Measurements from ENCODE around the gene SORT1.

Gene SORT1

DNA sequence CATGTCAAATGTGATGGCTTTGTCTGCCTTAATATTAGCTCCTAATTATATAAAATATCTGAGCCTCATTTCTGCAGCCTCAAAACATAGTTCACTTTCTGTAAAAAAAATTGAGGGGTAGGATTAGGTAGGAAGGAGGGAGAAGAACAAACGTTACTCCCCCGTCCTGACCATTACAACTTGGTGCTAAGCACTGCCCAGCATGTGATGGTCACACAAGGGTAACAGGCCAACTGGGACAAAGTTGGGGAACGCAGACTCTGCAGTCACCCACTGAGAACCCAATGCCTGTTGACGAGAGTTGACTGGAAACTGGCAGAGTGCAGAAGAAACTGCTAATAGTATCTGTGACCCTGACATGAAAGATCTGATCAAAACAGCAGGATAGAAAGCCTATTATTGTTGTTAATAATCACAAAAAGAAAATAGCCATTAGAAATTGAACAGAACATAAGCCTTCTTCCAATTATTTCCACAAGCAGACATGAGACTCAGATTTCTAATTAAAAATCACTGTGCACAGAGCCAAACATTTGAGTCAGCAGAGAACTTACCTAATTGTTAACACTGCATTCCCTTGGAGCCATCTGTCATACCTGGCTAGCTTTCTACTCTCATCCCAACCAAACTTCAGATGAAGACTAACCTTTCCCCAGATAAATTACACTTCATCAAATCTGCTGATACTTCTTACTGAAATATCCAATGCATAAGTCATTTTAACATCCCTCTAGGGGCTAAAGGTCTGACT is 5.5 kb downstream of the SORT1 start:
- no peak overlapping the region for H3K27ac Mint-ChIP-seq
- no peaks in the 10 kb centered on the region for H3K9me3 Mint-ChIP-seq (ENCODE audit: low read depth)
- no peaks in the 10 kb centered on the region for H3K36me3 Mint-ChIP-seq
- H3K27me3 Mint-ChIP-seq, result peaks cover 35% of the 10 kb centered on the region
- H3K4me3 Mint-ChIP-seq, result no peak overlapping the region
- peaks cover 7% of the 10 kb centered on the region for H3K4me1 Mint-ChIP-seq (ENCODE audit: low read depth)

DNA sequence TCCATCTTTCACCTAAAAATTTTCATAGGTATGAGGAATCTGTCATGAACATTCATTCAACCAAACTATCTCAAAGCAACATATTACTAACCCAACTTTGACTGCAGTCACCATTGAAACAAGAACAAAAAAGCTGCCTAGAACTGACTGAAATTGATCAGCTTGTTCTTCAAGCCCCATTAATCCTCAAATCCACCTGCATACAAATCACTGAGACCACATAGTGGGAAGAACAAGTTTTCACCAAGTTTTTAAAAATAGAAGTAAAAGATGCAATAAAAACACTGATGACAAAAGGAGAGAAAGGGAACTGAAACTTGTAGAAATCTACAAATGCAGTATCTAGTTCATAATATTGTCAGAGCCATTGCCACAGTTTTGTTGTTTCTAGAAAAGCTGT is 6.1 kb downstream of the SORT1 start:
- Mint-ChIP-seq H3K4me1 (ENCODE audit: low read depth) (peaks cover 2% of the 10 kb centered on the region), H3K4me3 (no peak overlapping the region), H3K27me3 (peaks cover 31% of the 10 kb centered on the region), H3K36me3 (no peaks in the 10 kb centered on the region), H3K9me3 (ENCODE audit: low read depth) (no peaks in the 10 kb centered on the region), H3K27ac (no peak overlapping the region)

DNA sequence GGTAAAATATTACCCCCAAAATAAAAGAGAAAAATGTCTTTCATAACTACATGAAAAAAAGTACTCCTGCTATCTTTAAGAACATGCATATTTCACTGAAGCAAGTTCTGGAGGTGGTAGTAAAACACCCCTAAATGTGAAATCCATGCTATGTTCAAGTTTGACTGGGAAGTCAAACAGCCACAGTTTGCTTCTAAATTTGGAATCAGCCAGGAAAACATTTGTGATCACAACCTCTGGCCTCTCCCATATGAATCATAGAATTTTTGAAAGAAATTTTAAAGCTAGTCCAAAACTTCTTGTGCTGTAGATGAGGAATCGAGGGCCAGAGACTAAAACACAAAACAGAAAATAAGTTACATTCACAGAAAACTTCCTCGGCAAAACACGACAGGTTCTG is 6.6 kb downstream of the SORT1 start:
- Mint-ChIP-seq H3K36me3 (no peaks in the 10 kb centered on the region), H3K4me3 (no peak overlapping the region), H3K27ac (no peak overlapping the region), H3K9me3 (ENCODE audit: low read depth) (no peaks in the 10 kb centered on the region), H3K4me1 (ENCODE audit: low read depth) (no peaks in the 10 kb centered on the region), H3K27me3 (peaks cover 27% of the 10 kb centered on the region)

DNA sequence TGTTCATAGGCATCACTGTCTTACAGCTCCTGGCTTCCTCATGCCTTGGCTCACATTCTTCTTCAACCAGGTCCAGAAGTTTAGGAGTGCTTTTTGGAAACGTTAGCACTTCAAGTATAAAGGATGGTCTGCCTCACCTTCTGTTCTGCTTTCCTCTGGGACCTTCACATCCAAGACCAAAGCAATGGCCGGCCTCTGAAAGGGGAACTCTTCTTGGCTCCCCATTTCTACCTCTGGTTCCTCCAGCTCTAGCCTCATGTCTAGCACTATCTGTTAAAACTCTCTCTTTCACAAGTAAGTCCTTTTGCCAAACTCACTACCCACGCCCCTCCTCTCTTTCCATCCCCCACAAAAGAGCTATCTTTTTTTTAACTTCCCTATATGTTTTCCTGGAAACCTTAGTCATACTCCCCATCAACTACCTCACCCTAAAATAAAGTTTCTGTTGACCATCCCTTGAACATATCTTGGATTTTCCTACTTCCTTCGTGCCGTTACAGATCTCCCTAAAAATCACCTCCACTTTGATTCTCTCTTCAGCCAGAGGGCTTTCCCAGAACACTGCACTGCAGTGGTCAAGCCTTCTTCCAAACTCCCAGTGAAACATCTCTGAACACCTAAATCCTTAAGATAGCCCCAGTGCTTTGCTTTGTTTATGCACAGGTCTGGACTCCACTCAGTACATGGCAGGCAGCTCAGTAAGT is 7.9 kb downstream of the SORT1 start:
- Mint-ChIP-seq H3K4me3 (no peak overlapping the region), H3K4me1 (ENCODE audit: low read depth) (no peaks in the 10 kb centered on the region), H3K27me3 (peaks cover 17% of the 10 kb centered on the region), H3K27ac (no peak overlapping the region), H3K36me3 (no peaks in the 10 kb centered on the region), H3K9me3 (ENCODE audit: low read depth) (no peaks in the 10 kb centered on the region)

DNA sequence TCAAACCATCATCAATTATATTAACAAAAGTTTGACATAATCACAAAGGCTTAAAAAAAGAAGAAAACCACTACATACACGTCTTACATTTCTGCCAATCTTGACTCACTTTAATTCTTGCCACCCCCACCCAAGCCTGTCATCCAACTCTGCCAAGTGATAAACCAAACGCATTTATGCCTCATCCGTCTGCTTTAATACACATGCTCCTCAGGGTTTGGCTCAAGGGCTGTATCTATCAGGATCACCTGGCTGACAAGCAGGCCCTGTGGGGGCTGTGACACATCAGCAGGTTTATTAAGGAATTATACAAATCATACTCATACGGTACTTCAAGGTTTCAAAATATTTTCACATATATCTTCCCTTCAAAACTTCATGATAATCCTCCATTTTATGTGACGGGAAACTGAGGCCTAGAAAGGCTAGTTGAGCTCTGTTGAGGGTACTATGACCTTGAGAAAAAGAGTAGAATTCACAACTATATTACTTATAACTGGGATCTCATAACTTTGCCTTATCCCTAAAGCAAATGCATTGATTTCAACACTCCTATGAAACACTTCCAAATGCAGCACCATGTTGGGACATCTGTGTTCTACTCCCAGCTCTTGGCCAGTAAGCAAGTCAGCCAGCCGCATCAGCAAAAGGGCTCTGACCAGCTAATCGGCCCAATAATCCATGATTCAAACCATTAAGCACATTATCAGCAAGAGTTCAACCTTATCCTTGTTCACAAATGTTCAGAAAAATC is 8.7 kb downstream of the SORT1 start:
- Mint-ChIP-seq H3K9me3 (ENCODE audit: low read depth) (no peaks in the 10 kb centered on the region), H3K27me3 (peaks cover 14% of the 10 kb centered on the region), H3K4me3 (no peak overlapping the region), H3K27ac (no peak overlapping the region), H3K4me1 (ENCODE audit: low read depth) (no peaks in the 10 kb centered on the region), H3K36me3 (no peaks in the 10 kb centered on the region)

DNA sequence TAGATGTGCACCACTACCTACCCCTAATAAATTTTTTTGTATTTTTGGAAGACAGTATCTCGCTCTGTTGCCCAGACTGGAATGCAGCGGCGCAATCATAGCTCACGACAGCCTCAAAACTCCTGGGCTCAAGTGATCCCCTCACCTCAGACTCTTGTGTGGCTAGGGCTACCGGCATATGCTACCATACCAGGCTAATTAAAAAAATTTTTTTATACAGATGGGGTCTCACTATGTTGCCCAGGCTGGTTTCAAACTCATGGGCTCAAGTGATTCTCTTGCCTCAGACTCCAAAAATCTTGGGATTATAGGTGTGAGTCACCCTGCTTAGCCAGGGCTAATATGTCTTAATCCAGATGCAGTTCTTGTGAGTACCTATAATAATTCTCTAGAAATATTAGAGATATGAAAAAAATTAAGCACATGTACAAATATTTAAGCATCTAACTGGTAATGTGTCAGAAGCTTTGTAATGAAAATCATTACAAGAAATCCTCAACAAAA is 9.5 kb downstream of the SORT1 start:
- Mint-ChIP-seq H3K36me3 (no peaks in the 10 kb centered on the region), H3K27me3 (peaks cover 11% of the 10 kb centered on the region), H3K4me1 (ENCODE audit: low read depth) (no peaks in the 10 kb centered on the region), H3K27ac (no peak overlapping the region), H3K9me3 (ENCODE audit: low read depth) (no peaks in the 10 kb centered on the region), H3K4me3 (no peak overlapping the region)

DNA sequence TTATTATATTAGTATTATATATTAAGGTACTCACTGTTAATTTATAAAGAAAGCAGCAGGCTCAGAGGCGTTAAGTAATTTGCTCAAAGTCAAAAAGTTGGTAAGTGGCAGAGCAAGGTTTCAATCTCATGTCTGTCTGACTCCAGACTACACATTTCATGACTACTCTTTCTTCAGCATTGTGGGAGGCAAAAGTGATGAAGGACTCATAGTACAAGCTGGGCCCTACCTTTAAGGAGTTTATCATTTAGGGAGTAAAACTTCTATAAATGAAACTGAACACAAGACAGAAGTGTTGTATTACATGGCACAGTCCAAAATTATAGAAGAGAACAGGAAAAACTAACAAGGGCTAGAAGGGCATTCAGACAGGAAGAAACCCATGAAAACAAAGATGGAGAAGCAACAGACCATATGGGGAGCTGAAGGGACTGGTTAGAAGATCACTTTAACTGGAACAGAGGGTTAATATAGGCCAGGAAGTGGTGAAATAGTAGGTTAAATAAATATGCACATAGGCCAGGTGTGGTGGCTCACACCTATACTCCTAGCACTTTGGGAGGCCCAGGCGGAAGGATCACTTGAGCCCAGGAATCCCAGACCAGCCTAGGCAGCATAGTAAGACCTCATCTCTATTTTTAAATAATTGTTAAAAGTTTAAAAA is 11.5 kb downstream of the SORT1 start:
- H3K36me3 Mint-ChIP-seq, result no peaks in the 10 kb centered on the region
- H3K27ac Mint-ChIP-seq, result no peak overlapping the region

DNA sequence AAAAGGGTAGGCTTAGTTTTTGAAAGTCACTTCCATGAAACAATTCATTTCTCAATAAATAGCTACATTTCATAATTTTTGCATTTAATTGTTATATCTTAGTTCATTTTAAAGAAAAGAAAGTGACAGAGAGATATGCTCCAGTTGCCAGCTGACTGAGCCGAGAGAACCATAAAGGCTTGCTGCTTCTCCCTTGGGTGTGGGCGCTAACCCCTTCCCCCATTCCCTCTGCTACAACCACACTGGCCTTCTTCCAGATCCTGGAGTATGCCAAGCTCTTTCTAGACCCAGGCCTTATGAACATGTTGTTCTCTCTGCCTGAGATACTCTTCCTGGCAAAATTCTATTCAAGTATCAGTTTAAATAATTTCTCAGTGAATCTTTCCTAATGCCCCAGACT is 12.3 kb downstream of the SORT1 start:
- Mint-ChIP-seq H3K4me3 (no peak overlapping the region), H3K27ac (no peak overlapping the region), H3K4me1 (ENCODE audit: low read depth) (no peaks in the 10 kb centered on the region), H3K9me3 (ENCODE audit: low read depth) (no peaks in the 10 kb centered on the region), H3K27me3 (peaks cover 5% of the 10 kb centered on the region), H3K36me3 (no peaks in the 10 kb centered on the region)

More for the DNA sequence above, 11.5 kb downstream of the SORT1 start:
- no peaks in the 10 kb centered on the region for H3K4me1 Mint-ChIP-seq (ENCODE audit: low read depth)
- no peak overlapping the region for H3K4me3 Mint-ChIP-seq
- peaks cover 5% of the 10 kb centered on the region for H3K27me3 Mint-ChIP-seq
- H3K9me3 Mint-ChIP-seq (ENCODE audit: low read depth), result no peaks in the 10 kb centered on the region

DNA sequence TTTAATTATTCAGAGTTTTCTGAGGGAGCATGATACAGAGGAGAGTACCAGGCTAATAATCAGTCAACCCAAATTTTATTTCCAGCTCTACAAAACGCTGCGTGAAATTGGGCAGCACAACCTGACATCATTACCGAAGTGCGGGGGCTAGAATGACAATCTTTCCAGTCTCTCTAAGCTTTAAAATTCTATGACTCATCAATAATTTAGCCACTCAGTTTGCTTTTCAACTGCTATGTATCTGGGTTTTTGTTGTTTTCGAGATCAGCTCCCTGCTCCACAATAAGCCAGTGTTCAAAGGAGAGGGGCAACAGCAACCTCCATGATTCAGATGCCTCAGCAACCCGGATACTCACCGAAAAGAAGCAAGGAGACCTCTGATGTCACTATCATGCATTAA is 13.9 kb downstream of the SORT1 start:
- Mint-ChIP-seq H3K36me3 (no peaks in the 10 kb centered on the region), H3K4me3 (no peak overlapping the region), H3K27ac (no peak overlapping the region), H3K4me1 (ENCODE audit: low read depth) (no peaks in the 10 kb centered on the region), H3K9me3 (ENCODE audit: low read depth) (no peaks in the 10 kb centered on the region), H3K27me3 (peaks cover 1% of the 10 kb centered on the region)

DNA sequence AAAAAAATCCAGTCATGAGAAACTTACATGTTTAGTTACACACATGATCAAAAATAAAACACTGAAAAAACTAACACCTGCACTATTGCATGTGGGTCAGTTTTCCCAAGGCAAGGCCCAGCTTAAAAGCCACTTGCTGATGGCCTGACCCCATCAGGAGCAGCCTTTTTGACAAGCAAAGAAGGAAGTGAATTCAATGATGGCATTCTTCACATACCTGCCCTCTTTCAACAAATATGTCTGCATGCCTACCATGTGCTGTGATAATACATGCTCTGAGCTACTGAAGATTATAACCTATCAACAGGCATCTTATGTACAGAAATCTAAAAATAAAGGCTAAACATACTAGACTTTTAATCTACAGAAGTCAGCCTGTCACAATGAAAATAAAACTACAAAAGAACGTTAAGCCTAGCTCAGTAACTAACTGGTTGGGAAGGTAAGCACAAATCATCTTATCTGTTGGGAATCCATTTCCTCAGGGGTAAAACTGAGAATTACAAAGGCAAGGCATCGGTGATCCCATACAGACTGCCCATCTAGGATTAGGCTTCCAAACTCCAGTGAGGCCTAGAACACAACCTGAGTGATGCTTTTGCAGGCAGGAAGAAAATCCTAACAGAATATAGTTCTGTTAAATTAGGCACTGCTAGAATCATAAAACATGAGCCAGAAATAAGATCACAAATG is 14.5 kb downstream of the SORT1 start:
- Mint-ChIP-seq H3K4me3 (no peak overlapping the region), H3K36me3 (no peaks in the 10 kb centered on the region), H3K9me3 (ENCODE audit: low read depth) (no peaks in the 10 kb centered on the region), H3K27ac (no peak overlapping the region), H3K27me3 (peaks cover 1% of the 10 kb centered on the region), H3K4me1 (ENCODE audit: low read depth) (no peaks in the 10 kb centered on the region)

DNA sequence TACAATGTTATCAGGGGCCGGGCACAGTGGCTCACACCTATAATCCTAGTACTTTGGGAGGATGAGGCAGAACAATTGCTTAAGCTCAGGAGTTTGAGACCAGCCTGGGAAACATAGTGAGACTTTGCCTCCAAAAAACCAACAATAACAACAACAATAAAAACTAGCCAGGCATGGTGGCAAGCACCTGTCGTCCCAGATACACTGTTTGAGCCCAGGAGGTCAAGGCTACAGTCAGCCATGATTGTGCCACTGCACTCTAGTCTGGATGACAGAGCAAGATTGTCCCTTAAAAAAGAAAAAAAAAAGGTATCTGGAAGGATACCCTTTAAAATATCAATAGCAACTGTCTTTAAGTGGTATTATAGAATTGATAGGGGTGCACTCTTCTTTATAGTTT is 16.1 kb downstream of the SORT1 start:
- Mint-ChIP-seq H3K4me1 (ENCODE audit: low read depth) (no peaks in the 10 kb centered on the region), H3K4me3 (no peak overlapping the region), H3K36me3 (no peaks in the 10 kb centered on the region), H3K9me3 (ENCODE audit: low read depth) (no peaks in the 10 kb centered on the region), H3K27ac (no peak overlapping the region), H3K27me3 (no peaks in the 10 kb centered on the region)

DNA sequence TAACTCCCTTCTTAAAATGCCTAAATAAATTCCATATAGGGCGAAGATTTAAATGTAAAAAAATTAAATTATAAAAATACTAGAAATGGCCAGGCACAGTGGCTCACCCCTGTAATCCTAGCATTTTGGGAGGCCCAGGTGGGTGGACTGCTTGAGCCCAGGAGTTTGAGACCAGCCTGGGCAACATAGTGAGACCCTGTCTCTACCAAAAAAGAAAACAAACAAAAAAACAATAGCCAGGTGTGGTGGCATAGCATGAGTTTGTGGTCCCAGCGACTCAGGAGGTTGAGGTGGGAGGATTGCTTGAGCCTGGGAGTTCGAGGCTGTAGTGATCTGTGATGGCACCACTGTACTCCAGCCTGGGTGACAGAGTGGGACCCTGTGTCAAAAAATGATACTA is 17.8 kb downstream of the SORT1 start:
- Mint-ChIP-seq H3K9me3 (ENCODE audit: low read depth) (no peaks in the 10 kb centered on the region), H3K36me3 (peaks cover 2% of the 10 kb centered on the region), H3K27me3 (no peaks in the 10 kb centered on the region), H3K4me1 (ENCODE audit: low read depth) (no peaks in the 10 kb centered on the region), H3K27ac (no peak overlapping the region), H3K4me3 (no peak overlapping the region)

DNA sequence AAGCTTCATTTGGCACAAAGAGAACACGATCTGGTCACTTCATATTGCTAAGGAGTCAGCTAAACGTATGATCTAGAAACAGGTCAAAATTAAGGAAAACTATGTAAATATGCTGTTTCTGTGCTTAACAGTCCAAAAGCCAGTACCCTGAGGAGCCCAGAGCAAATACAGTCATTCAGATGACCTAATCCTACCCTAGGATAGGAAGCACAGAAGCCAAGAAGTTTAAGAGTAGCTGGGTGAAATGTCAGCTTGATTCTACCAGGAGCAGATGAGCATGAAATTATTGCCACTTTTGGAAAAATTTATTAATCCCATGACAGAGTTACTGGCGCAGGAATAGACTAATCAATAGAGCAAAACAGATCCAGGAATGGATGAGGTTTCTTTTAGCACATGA is 18.3 kb downstream of the SORT1 start:
- Mint-ChIP-seq H3K27me3 (no peaks in the 10 kb centered on the region), H3K36me3 (peaks cover 2% of the 10 kb centered on the region), H3K27ac (no peak overlapping the region), H3K9me3 (ENCODE audit: low read depth) (no peaks in the 10 kb centered on the region), H3K4me3 (no peak overlapping the region), H3K4me1 (ENCODE audit: low read depth) (no peaks in the 10 kb centered on the region)

DNA sequence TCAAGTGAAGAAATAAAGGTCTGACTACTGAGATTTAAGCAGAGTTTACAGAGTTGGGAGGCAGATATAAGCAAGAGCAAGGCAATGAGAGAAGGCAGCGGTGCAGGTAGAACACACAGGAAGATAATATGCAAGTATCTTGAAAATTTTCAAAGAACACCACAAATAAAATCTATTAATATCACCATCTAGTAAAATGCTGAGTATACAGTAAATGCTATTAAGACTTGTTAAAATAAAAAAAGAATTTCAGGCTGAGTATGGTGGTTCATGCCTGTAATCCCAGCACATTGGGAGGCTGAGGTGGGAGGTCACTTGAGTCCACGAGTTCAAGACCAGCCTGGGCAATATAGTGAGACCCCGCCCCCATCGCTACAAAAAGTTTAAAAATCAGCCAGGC is 20.0 kb downstream of the SORT1 start:
- Mint-ChIP-seq H3K4me3 (no peak overlapping the region), H3K27me3 (no peaks in the 10 kb centered on the region), H3K4me1 (ENCODE audit: low read depth) (peaks cover 4% of the 10 kb centered on the region), H3K36me3 (peaks cover 2% of the 10 kb centered on the region), H3K9me3 (ENCODE audit: low read depth) (no peaks in the 10 kb centered on the region), H3K27ac (no peak overlapping the region)

All from activated naive CD8-positive, alpha-beta T cell (primary cell).